NK-92 (cell line): ENCODE measurements around the gene CHRNA4.
"Not testable (repeated sequence)": the region's sequence is repeated elsewhere in the genome, so short reads cannot be mapped to it uniquely, and the experiment has no call there.

Experiments
- DNase-seq: peaks from one replicate; lab custom pipeline; 2025; ENCODE audit not compliant: unreplicated experiment; lab: John Stamatoyannopoulos, UW

Gene CHRNA4

DNA sequence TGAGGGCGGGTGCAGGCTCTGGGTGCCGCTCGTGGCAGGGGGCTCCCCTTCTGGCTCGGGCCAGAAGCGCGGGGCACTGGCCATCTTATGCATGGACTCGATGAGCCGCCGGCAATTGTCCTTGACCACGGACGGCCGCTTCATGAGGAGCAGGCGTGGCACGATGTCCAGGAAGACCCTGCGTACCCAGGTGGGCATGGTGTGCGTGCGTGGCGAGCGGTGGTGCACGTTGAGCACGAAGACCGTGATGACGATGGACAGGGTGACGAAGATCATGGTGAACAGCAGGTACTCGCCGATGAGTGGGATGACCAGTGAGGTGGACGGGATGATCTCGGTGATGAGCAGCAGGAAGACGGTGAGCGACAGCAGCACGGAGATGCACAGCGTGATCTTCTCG, 11.0 kb downstream of the CHRNA4 start:
- no peak for DNase-seq

DNA sequence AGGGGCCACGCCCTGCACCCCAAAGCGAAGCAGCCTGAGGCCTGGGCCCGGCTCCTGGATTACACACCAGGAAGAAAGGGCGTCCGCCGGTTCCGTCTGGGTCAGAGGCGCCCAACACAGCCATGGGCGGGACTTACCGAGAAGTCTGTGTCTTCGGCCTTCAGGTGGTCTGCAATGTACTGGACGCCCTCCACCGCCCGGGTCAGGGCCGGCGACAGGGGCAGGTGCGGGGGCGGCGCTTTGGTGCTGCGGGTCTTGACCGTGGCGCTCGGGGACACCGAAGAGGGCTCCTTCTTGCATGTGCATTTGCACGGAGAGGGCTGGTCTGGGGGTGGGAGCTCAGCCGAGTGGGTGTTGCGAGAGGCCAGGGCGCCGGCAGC, 11.6 kb downstream of the CHRNA4 start:
- DNase-seq = no peak

DNA sequence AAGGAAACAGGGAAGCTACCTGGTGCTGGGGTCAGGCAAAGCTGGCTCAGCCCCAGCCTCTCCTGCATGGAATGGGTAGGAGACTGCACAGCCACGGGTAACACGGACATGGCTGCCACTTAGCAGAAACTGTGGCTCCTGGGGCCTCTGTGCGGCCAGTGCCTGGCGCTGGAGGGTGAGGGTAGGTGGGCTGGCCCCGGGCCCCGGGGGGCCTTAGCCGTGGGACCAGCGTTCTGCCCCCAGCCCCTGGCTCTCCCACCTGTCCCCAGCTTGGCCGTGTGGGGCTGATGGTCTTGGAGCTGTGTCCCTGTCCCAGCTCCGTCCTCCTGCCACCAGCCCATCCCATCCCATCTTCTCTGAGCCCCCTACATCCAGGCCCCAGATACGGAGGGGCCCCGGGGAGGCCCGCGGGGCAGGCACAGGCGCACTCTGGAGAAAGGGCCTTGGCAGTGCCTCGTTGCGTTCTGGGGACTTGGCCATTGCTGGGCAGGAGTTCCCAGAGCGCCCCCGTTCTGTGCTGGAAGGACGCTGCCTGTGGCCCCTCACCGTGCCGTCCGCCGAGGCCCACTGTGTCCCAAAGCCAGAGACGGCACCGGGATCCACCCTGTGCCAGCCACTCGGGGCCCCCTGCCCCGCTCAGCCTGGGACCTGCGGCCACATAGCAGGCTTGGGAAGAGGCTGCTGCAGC, 12.2 kb downstream of the CHRNA4 start:
- DNase-seq = no peak

DNA sequence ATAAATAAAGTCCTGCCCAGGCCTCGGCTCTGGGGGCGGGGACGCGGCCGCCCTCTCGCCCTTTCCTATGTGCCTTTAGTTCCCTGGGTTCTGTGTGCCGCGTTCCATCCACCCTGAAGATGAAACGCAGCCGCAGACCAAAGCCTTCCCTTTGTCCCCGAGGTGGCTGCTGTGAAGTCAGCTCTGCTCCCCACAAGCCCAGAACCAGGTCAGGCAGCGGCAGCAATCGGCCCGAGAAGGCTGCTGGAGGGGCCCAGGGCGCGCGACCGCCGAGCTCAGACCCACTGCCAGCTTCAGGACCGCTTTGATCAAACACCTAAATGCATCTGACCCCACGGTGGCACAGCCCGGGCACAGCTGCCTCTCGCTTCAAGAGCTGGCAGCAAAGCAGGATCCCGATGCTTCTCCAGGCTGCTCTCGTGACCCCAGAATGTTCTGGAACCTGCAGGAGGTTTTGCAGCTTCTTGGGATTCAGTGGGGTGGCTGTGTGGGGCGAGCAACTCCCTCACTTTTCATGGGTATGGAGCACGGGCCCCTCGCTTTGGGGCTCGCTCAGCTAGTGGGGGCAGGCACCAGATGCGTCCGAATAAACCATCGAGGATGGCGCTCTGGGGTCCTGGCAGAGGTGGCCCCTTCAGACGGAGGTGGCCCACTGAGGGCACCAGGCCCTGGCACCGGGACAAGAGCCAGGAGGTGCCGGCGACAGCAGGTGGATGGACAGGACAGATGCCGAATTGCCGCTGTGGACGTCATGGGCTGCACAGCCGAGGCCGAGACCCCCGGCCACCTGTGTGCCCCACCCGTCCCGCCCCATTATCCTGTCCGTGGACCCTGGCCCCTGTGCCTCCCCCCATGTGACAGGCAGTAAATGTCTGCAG, 13.0 kb downstream of the CHRNA4 start:
- DNase-seq = no peak

DNA sequence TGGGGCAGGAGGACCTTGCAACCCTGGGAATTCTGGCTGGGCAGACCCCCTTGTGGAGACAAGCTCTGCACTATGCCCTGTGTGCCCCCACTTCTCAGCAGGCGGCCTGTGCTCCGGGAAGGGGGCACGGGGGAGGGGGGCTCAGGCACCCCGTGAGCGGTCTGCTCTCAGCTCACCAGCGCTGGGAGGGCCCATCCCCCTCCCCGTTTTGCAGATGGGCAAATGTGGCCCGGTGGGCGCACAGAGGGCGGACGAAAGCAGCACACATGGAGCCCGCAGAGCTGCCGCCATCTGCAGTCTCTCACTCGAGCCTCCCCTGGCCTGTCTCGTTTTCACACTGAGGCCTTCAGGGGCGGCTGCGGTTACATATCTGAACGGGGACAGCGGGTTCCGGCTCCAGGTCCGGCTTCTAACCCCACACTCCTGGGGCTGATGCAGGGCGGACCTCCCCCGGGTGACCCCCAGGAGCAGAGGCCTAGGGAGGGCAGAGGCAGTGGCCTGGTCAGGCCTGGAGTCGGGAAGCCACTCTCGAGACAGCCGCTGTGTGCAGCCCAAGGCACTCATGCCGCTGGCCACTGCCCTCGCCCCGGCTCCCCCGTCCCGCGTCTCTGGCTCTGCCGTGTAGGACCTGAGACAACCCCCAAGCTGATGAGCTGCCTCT, 13.9 kb downstream of the CHRNA4 start:
- DNase-seq = no peak

DNA sequence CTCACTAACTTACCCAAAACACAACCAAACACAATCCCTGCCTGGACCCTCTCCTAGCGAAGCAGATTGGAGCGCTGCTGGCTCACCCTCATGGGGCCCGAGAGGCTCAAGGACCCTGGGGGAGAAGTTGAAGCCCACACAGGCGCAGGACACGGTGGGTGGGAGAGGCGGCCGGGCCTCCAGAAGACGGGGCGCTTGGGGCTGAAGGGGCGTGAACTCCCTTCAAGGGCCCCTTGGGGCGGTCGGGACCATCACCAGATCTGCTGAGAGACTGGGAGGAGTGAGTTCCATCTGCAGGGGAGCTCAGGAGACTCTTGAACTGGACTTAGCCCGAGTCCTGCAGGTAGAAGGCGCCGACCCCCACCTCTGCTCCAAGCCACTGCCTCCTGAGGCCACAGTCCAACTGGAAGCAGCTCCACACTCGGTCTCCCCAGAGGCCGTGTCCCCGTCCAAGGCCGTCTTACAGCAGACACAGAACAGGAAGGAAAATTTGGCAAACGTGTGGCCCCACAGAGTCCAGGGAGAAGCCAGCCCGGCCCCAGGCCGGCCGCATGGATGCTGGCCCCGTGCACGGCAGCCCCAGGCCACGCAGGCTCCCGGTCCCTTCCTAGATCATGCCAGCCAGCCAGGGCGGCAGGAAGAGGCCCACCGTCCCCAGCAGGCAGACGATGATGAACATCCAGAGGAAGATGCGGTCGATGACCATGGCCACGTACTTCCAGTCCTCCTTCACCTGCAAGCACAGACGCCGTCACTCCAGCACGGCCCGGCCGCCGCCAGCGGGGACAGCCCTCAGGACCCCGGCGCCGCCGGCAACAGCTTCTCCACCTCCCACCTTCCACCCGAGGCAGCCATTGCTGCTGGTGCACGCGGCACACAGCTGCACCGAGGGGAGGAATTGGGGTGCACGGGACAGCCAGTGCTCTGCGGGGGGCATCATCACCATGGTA, 14.7 kb downstream of the CHRNA4 start:
- DNase-seq = no peak

DNA sequence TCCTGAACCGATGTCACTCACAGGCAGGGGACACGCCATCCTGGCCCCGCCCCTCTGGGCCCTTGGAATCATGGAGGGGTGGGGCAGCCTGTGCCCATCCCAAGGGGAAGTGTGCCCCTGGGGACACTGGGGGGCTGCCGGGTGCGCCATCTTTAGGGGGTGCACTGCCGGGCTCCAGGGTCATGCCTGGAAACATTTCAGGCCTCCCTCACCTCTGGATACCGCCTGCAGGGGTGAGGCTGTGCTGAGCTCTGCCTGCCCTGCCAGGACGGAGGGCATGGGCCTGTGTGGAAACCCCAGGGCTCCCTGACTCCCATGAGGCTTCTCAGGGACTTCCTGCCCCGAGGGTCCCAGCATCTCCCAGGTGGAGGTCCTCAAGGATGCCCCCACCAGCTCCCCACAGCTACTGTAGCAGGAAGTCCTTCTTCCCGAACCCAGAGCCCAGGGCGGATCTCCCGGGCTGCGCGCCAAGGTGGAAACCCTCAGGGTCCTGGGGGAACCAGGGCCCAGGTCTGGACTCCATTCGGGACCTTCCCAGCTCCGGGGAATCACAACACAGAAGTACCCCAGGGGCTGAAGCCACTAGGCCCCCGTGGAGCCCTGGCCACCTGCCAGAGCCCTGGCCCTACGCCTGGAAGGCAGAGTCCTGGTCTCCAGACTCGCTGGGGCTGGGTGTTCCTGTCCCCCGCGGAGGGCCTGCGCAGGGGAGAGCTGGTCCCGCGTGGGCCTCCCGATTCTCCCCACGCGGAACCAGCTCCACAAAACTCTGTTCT, 15.6 kb downstream of the CHRNA4 start:
- DNase-seq = no peak

DNA sequence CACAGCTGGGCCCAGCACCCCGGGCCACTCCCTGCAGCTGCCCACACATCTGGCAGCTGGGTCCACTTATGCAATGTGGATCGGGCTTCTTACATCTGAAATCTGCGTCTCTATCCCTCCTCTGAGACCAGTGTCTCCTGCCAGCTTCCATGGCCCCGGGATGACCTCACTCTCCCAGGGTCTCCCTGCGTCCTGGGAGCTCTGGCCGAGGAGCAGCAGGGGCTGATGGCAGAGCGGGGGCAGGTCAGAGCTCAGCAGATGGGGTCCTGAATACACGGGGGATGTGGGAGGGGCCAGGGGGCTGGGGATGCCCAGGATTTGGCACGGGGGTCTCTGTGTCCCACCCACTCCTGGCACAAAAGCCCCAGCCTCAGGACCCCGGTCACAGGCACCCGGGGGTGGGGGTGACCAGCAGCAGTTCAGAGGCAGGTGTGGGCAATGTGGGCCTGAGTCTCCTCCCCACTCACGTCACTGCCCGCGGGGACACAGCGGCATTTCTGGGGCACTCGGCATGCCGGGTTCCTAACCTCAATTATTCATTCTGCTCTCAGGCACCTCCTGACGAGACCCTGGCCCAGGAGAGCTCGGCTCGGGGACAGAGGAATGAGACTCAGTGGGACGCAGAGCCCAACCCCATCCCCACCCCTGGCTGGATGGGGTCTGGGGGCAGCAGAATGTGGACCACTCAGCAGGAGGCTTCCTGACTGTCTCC, 16.4 kb downstream of the CHRNA4 start:
- DNase-seq = no peak

DNA sequence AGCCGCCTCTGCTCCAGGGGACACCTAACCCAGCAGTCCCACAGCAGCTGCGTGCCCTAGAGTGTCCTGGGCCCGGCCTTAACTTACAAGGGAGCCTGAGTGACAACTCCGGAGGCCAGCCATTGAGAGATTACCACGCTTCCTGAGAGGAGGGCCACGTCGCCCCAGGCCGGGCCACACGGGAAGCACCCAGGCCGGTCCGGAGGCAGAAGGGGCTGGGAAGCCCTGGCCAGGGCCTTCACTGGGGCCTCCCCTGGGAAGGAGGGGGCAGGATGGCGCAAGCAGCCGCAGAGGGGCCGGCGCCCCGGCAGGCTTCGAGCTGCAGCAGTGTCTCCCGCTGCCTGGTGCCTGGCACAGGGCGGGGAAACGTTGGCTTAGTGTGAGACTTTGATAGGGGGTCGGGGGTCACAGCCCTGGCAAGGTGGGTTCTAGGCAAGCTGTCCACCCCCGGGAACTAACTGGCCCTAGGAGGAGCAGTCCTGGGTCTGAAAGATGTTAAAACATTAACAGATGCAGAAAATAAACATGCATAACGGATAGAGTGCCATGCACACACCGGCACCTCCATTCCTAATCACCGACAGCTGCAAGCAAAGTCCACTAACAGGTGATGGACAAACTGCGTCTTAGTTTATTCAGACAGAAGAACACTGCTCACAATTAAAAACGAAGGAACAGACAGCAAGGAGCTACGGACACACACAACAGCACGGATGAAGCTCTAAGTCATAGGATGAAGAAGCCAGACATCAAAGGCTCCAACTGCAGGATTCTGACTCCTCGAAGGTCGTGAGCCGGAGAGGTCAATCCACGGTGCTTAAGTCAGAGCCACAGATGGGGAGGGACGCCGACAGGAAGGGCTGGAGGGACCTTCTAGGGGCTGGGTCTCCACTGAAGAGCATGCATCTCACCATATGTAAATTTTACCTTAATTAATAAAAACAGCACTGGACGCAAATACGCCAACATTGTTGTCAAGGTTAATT, 17.4 kb downstream of the CHRNA4 start:
- no peak for DNase-seq

DNA sequence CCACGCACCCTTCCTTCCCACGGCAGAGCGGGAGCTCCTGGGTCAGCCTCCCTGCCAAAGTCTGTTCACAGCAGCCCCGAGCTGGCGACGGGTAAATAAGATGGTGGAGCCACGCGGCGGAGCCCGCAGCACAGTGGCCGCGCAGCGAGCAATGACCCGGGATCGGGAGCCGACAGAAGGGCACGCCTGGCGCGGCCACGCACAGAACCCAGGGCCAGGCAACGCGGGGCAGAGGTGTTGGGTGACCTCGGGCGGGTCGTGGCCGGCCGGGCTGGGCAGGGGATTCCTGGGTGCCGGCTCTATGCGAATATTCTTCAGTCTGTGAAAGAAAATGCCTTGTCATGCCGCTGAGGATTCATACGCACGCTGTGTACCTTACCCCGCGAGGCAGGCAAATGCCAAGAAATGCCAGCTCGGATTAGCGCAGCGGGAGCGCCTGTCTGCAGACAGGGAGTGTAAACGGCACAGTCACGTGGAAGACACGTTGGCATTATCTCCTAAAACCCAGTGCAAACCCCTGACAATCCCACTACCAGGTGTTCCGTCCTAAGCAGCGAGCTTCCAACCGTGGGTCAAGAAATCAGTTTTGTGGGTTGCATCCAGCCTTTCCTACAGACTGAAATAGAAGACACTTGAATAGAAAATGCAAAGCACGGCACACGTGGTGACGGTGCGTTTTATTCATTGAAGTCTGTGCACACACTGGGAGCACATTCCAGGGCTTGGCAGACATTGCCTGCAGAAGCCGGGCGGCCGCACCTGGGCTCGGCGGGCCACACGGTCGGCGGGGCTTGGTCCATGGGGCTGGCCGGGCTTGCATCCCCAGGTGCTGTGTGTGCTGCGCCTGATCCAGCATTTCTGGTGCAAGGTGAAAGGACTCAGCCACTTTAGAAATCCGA, 18.3 kb downstream of the CHRNA4 start:
- no peak for DNase-seq

DNA sequence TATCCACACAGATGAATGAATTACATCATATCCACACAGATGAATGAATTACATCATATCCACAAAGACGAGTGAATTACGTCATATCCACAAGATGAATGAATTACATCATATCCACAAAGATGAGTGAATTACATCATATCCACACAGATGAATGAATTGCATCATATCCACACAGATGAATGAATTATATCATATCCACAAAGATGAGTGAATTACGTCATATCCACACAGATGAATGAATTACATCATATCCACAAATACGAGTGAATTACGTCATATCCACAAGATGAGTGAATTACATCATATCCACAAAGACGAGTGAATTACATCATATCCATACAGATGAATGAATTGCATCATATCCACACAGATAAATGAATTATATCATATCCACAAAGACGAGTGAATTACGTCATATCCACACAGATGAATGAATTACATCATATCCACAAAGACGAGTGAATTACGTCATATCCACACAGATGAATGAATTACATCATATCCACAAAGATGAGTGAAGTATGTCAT, 20.9 kb downstream of the CHRNA4 start:
- DNase-seq = not testable (repeated sequence)

DNA sequence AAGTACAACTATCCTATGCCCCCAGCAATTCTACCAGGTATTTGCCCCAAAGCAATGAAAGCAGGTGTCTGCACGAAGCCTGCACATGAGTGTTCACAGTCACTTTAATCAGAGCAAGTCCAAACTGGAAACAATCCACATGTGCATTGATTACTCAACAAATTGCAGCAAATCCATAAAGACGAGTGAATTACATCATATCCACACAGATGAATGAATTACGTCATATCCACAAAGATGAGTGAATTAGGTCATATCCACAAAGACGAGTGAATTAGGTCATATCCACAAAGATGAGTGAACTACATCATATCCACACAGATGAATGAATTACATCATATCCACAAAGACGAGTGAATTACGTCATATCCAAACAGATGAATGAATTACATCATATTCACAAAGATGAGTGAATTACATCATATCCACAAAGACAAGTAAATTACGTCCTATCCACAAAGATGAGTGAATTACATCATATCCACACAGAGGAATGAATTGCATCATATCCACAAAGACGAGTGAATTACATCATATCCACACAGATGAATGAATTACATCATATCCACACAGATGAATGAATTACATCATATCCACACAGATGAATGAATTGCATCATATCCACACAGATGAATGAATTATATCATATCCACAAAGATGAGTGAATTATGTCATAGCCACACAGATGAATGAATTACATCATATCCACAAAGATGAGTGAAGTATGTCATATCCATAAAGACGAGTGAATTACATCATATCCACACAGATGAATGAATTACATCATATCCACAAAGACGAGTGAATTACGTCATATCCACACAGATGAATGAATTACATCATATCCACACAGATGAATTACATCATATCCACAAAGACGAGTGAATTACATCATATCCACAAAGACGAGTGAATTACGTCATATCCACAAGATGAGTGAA, 21.7 kb downstream of the CHRNA4 start:
- not testable (repeated sequence) for DNase-seq

DNA sequence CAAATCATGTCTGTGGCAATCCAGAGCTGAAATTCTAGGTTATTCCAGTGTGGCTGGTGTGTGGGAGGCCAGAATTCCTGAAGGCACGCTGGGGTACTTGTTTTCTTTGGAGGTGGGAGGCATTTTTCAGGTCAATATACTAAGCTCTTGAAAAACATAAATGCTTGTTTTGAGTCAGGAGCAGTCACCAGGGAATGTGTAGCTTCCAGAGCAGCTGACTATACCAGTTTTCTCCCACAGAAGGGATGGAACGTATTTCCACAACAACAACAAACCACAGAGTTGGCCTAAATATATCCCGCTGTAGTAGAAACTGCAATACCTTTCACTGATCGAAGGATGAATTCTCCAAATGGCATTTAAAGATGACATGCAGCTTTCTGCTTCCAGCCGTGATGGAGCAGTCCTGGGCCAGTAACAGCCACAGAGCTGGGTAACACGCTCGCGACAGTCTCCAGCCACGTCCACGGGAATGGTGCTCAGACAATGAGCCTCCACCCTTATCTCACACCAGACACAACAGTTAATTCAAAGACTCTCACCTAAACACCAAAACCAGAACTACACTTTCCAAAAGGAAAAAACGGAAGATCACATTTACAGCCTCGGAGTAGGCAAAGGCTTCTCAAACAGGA, 23.2 kb downstream of the CHRNA4 start:
- DNase-seq = no peak

DNA sequence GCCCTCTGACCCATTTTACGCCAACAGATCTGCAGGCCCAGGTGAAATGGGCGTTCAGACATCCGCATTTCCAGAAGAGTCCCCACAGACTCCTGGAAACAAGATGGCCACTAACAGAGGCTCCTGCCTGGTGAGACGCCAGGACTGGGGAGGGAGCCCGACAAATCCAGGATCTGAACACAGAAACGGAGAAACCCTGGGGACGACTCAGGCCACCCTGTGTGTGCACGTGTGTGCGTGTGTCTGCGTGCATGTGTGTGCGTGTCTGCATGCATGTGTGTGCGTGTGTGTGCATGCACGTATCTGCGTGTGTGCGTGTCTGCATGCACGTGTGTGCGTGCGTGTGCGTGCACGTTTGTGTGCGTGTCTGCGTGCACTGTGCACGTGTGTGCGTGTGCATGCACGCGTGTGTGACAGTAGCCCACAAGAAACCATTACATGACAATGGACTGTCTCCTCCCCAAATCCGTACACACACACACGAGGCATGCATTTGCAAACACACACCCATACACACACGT, 24.9 kb downstream of the CHRNA4 start:
- DNase-seq = no peak

DNA sequence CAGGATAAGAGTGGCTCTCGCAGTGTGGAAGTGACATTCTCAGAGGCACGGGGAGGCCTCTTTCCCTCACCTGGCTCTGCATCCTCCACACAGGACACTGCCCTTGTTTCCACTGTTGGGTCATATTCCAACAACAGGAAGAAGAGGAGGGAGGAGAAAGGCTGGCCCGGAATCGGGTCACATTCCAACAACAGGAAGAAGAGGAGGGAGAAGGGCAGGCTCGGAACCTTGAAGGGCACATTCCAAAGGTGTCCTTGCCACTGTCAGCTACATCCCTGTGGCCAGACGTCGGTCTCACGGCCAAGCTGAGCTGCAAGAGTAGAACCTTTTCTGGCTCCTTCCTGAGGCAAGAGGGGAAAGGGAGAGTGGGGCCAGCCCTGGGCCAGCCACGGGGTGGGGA, 25.4 kb downstream of the CHRNA4 start:
- DNase-seq = no peak
